ENCODE results near the gene MYLK4. TPM values are rescaled to one million over a fixed set of nuclear protein-coding genes. Genes with fewer than 3 reads are reported as not detected.

Gene MYLK4
- total RNA-seq, 4 donors from 2014 or later = 2.4 to 46.7 (median 26.9) TPM

GRCh38 chr6:2619651-2620050, 131.1 kb downstream of the MYLK4 start:
- Histone ChIP-seq H3K27ac (no peak overlapping the region), H3K9me3 (no peaks in the 10 kb centered on the region), H3K36me3 (no peaks in the 10 kb centered on the region), H3K27me3 (no peaks in the 10 kb centered on the region), H3K4me3 (no peak overlapping the region), H3K4me1 (no peaks in the 10 kb centered on the region)
- ATAC-seq = no peak
- intact Hi-C loops (cut with DNase I; ENCODE audit: low total_unique reads) = no loop called here
- DNase-seq = no peak
- no peak for TF ChIP-seq CTCF (IDR thresholded peaks at IDR 0.05 in 4 of 5, conservative IDR thresholded peaks at IDR 0.05 in 1 of 5)
- no peak for TF ChIP-seq POLR2A (IDR thresholded peaks at IDR 0.05)
- in situ Hi-C loops (cut with MboI; ENCODE audit: low sequenced_read_pairs in 4 of 4) = no loop called here

GRCh38 chr6:2617729-2618128, 133.0 kb downstream of the MYLK4 start:
- no peaks in the 10 kb centered on the region for H3K9me3 ChIP-seq
- in situ Hi-C loops (cut with MboI; ENCODE audit: low sequenced_read_pairs in 4 of 4) = no loop called here
- H3K27ac ChIP-seq = no peak overlapping the region
- no peaks in the 10 kb centered on the region for H3K36me3 ChIP-seq
- no peaks in the 10 kb centered on the region for H3K4me1 ChIP-seq
- DNase-seq (no peak), ATAC-seq (no peak)
- TF ChIP-seq POLR2A (IDR thresholded peaks at IDR 0.05) = no peak
- TF ChIP-seq CTCF (IDR thresholded peaks at IDR 0.05 in 4 of 5, conservative IDR thresholded peaks at IDR 0.05 in 1 of 5) = no peak
- intact Hi-C loops (cut with DNase I; ENCODE audit: low total_unique reads) = no loop called here
- H3K4me3 ChIP-seq = no peak overlapping the region
- no peaks in the 10 kb centered on the region for H3K27me3 ChIP-seq

- Histone ChIP-seq H3K4me1 (no peaks in the 10 kb centered on the region), H3K27me3 (no peaks in the 10 kb centered on the region), H3K27ac (no peak overlapping the region), H3K4me3 (no peak overlapping the region), H3K36me3 (no peaks in the 10 kb centered on the region), H3K9me3 (no peaks in the 10 kb centered on the region)
- intact Hi-C loops (cut with DNase I; ENCODE audit: low total_unique reads) = no loop called here
- no peak for TF ChIP-seq POLR2A (IDR thresholded peaks at IDR 0.05)
- no peak for TF ChIP-seq CTCF (IDR thresholded peaks at IDR 0.05 in 4 of 5, conservative IDR thresholded peaks at IDR 0.05 in 1 of 5)
- ATAC-seq (no peak), DNase-seq (no peak)
- in situ Hi-C loops (cut with MboI; ENCODE audit: low sequenced_read_pairs in 4 of 4) = no loop called here
Observed at GRCh38 chr6:2616811-2617210, 133.9 kb downstream of the MYLK4 start.

GRCh38 chr6:2615251-2615650, 135.5 kb downstream of the MYLK4 start:
- H3K27ac ChIP-seq = no peak overlapping the region
- no peaks in the 10 kb centered on the region for H3K36me3 ChIP-seq
- intact Hi-C loops (cut with DNase I; ENCODE audit: low total_unique reads) = no loop called here
- no peaks in the 10 kb centered on the region for H3K4me1 ChIP-seq
- ATAC-seq (no peak), DNase-seq (no peak)
- H3K9me3 ChIP-seq = no peaks in the 10 kb centered on the region
- H3K27me3 ChIP-seq = no peaks in the 10 kb centered on the region
- H3K4me3 ChIP-seq = no peak overlapping the region
- in situ Hi-C loops (cut with MboI; ENCODE audit: low sequenced_read_pairs in 4 of 4) = no loop called here
- no peak for TF ChIP-seq CTCF (IDR thresholded peaks at IDR 0.05 in 4 of 5, conservative IDR thresholded peaks at IDR 0.05 in 1 of 5)
- no peak for TF ChIP-seq POLR2A (IDR thresholded peaks at IDR 0.05)

GRCh38 chr6:2614846-2615245, 135.9 kb downstream of the MYLK4 start:
- ATAC-seq (no peak), DNase-seq (no peak)
- TF ChIP-seq CTCF (IDR thresholded peaks at IDR 0.05 in 4 of 5, conservative IDR thresholded peaks at IDR 0.05 in 1 of 5) (no peak), POLR2A (IDR thresholded peaks at IDR 0.05) (no peak)
- H3K4me1 ChIP-seq = no peaks in the 10 kb centered on the region
- no peak overlapping the region for H3K27ac ChIP-seq
- H3K4me3 ChIP-seq = no peak overlapping the region
- no peaks in the 10 kb centered on the region for H3K27me3 ChIP-seq
- in situ Hi-C loops (cut with MboI; ENCODE audit: low sequenced_read_pairs in 4 of 4) = no loop called here
- no peaks in the 10 kb centered on the region for H3K36me3 ChIP-seq
- H3K9me3 ChIP-seq = no peaks in the 10 kb centered on the region
- intact Hi-C loops (cut with DNase I; ENCODE audit: low total_unique reads) = no loop called here

All from gastrocnemius medialis (tissue), 4 donors.